ENCODE measurements around the gene LRP3. TPM values are rescaled to one million over a fixed set of nuclear protein-coding genes. Genes with fewer than 3 reads are reported as not detected.
A peak's percentile ranks its signal among the peaks of the same experiment; 100 is the strongest.

LRP3 gene
- polyA plus RNA-seq, 1 of the 3 experiments (the other 2 are of a cell fraction), result 8.2 TPM

DNA sequence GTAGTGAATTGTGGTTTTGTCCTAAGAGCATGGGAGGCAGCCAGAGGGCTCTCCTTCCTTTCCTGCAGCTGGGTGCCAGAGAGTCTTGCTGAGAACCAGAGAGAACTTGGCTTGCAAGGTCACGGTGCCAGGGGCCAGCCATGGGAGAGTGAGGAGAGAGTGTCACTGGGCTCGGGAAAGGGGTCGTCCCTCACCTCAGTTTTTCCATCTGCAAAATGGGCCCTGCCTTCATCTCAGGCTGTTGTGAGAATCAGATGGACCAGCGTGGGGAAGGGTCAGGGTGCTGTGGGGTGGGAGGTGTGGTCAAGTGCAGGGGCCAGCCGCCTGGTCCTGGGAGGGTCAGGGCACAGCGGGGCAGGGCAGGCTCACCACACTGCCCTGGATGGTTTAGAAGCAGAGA lies 7.3 kb downstream of the LRP3 start:
- DNase-seq, result peak; percentile 19
- no peak overlapping the region for H3K4me3 ChIP-seq (ENCODE audit: low read depth in 2 of 2, low read length in 1 of 2)
- ChIA-PET CTCF (interaction anchor here (0.7 to 2.8 kb wide), 3 partner anchors 13 to 206 kb away, joined by 3 to 12 read pairs (median 3); no protein-coding TSS in a partner anchor), POLR2A (no interaction called here)
- no peak for TF ChIP-seq POLR2AphosphoS5 (IDR thresholded peaks at IDR 0.05; ENCODE audit: low read depth, low read length)
- TF ChIP-seq, protein P1, sequence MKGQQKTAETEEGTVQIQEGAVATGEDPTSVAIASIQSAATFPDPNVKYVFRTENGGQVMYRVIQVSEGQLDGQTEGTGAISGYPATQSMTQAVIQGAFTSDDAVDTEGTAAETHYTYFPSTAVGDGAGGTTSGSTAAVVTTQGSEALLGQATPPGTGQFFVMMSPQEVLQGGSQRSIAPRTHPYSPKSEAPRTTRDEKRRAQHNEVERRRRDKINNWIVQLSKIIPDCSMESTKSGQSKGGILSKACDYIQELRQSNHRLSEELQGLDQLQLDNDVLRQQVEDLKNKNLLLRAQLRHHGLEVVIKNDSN (IDR thresholded peaks at IDR 0.05; ENCODE audit: borderline replicate concordance, low read depth), result no peak
- TF ChIP-seq FOSL2 (IDR thresholded peaks at IDR 0.05; ENCODE audit: borderline replicate concordance, low read depth), result no peak
- no peak for TF ChIP-seq FOXJ3 (CRISPR knock-in tag; IDR thresholded peaks at IDR 0.05)
- TF ChIP-seq EZH2phosphoT487 (IDR thresholded peaks at IDR 0.05; ENCODE audit: borderline replicate concordance, low read depth), result no peak
- no peak for TF ChIP-seq USF2 (IDR thresholded peaks at IDR 0.05; ENCODE audit: borderline replicate concordance, low read depth, low read length)
- no peak for TF ChIP-seq ELF1 (IDR thresholded peaks at IDR 0.05)
- TF ChIP-seq, protein P2, sequence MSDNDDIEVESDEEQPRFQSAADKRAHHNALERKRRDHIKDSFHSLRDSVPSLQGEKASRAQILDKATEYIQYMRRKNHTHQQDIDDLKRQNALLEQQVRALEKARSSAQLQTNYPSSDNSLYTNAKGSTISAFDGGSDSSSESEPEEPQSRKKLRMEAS (IDR thresholded peaks at IDR 0.05; ENCODE audit: low read depth), result no peak
- no peaks in the 10 kb centered on the region for H3K9me3 ChIP-seq
- no peaks in the 10 kb centered on the region for H3K79me2 ChIP-seq (ENCODE audit: insufficient read depth)
- H3K4me2 ChIP-seq, result no peak overlapping the region
- H3K36me3 ChIP-seq (replicated peaks in 1 of 2; ENCODE audit: control insufficient read depth in 1 of 2, insufficient read depth in 2 of 2, low read length in 1 of 2), result peaks cover 0 to 5% of the 10 kb centered on the region in 2 experiments
- no peaks in the 10 kb centered on the region for H3K9me2 ChIP-seq
- H3F3A ChIP-seq (replicated peaks; ENCODE audit: insufficient read depth), result no peaks in the 10 kb centered on the region
- 92% methylated on average over 6 of the region's 6 CpGs for WGBS (ENCODE audit: low lambda C conversion rate)
- H3K27me3 ChIP-seq (ENCODE audit: insufficient read depth), result no peaks in the 10 kb centered on the region
- no peak overlapping the region for H2AFZ ChIP-seq (ENCODE audit: low read depth)
- H3K27ac ChIP-seq (ENCODE audit: low read depth in 2 of 2, low read length in 1 of 2), result no peak overlapping the region
- H3K4me1 ChIP-seq (ENCODE audit: control insufficient read depth in 1 of 2, insufficient read depth in 2 of 2, low read depth in 1 of 2, low read length in 1 of 2), result no peaks in the 10 kb centered on the region
- no peaks in the 10 kb centered on the region for H4K20me1 ChIP-seq (ENCODE audit: insufficient read depth)
- no peak overlapping the region for H3K9ac ChIP-seq

DNA sequence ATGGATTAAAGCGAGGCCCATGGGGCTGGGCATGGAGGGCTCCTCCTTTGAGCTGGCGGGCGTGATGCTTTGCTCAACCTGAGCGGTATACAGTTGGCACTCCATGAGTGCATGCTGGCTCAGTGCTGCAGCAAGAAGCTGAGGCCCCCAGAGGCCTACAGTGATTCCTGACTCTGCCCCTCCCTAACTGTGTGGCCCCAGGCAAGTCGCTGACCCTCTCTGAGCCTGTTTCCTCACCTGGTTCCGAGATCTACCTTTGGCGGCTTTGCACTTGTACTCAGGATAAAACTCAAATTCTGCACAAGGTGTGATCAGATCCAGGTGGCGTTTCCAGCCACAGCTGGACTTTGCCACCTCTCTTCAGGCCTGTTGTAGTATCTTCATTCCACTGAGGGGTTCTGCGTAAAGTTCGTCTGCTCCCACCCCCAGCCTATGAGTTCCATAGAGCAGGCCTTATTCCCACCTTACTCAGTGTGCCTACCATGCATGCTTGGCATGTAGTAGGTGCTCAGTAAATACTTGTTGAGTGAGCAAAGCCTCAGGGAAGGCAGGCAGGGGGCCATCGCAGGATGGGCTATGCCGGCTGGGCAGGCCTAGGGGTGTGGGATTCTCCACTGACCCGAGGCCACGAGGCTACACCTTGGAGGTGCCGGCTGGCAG lies 7.9 kb downstream of the LRP3 start:
- Histone ChIP-seq H3K36me3 (replicated peaks in 1 of 2; ENCODE audit: control insufficient read depth in 1 of 2, insufficient read depth in 2 of 2, low read length in 1 of 2) (peaks cover 0 to 5% of the 10 kb centered on the region in 2 experiments), H3K9me3 (no peaks in the 10 kb centered on the region), H3K9me2 (no peaks in the 10 kb centered on the region), H3K9ac (no peak overlapping the region), H3K4me3 (ENCODE audit: low read depth in 2 of 2, low read length in 1 of 2) (no peak overlapping the region), H3K79me2 (ENCODE audit: insufficient read depth) (no peaks in the 10 kb centered on the region), H3K27me3 (ENCODE audit: insufficient read depth) (no peaks in the 10 kb centered on the region), H3K27ac (ENCODE audit: low read depth in 2 of 2, low read length in 1 of 2) (no peak overlapping the region), H2AFZ (ENCODE audit: low read depth) (no peak overlapping the region), H3F3A (replicated peaks; ENCODE audit: insufficient read depth) (no peaks in the 10 kb centered on the region), H3K4me2 (no peak overlapping the region), H3K4me1 (ENCODE audit: control insufficient read depth in 1 of 2, insufficient read depth in 2 of 2, low read depth in 1 of 2, low read length in 1 of 2) (no peaks in the 10 kb centered on the region), H4K20me1 (ENCODE audit: insufficient read depth) (no peaks in the 10 kb centered on the region)
- ChIA-PET CTCF (interaction anchor here (1.1 to 2.8 kb wide), 2 partner anchors 18 to 205 kb away, joined by 3 to 12 read pairs; no protein-coding TSS in a partner anchor), POLR2A (no interaction called here)
- 95% methylated on average over 13 of the region's 15 CpGs for WGBS (ENCODE audit: low lambda C conversion rate)
- DNase-seq, result peak; percentile 20
- TF ChIP-seq MEF2A (IDR thresholded peaks at IDR 0.05; ENCODE audit: borderline replicate concordance, low read depth) (no peak), SIN3A (IDR thresholded peaks at IDR 0.05; ENCODE audit: borderline replicate concordance, low read depth, low read length) (no peak), MXI1 (IDR thresholded peaks at IDR 0.05; ENCODE audit: low read depth, low read length) (no peak), EZH2phosphoT487 (IDR thresholded peaks at IDR 0.05; ENCODE audit: borderline replicate concordance, low read depth) (no peak), ZBTB33 (IDR thresholded peaks at IDR 0.05; ENCODE audit: borderline replicate concordance, low read depth) (no peak), NFIC (IDR thresholded peaks at IDR 0.05; ENCODE audit: borderline replicate concordance) (no peak), PBX3 (IDR thresholded peaks at IDR 0.05) (no peak), NRF1 (IDR thresholded peaks at IDR 0.05; ENCODE audit: low read depth, low read length) (no peak), RCOR1 (IDR thresholded peaks at IDR 0.05; ENCODE audit: low read length) (no peak), RXRA (IDR thresholded peaks at IDR 0.05; ENCODE audit: borderline replicate concordance, low read depth) (no peak), CHD2 (IDR thresholded peaks at IDR 0.05; ENCODE audit: low read length, partially characterized antibody) (no peak)
- TF ChIP-seq, protein P2 (IDR thresholded peaks at IDR 0.05; ENCODE audit: low read depth), result no peak
- TF ChIP-seq, protein P3, sequence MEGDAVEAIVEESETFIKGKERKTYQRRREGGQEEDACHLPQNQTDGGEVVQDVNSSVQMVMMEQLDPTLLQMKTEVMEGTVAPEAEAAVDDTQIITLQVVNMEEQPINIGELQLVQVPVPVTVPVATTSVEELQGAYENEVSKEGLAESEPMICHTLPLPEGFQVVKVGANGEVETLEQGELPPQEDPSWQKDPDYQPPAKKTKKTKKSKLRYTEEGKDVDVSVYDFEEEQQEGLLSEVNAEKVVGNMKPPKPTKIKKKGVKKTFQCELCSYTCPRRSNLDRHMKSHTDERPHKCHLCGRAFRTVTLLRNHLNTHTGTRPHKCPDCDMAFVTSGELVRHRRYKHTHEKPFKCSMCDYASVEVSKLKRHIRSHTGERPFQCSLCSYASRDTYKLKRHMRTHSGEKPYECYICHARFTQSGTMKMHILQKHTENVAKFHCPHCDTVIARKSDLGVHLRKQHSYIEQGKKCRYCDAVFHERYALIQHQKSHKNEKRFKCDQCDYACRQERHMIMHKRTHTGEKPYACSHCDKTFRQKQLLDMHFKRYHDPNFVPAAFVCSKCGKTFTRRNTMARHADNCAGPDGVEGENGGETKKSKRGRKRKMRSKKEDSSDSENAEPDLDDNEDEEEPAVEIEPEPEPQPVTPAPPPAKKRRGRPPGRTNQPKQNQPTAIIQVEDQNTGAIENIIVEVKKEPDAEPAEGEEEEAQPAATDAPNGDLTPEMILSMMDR (IDR thresholded peaks at IDR 0.05), result no peak

Measured in SK-N-SH (cell line).